DND-41 (cell line): ENCODE results near the gene PCED1B.

Experiments used
- CTCF ChIP-seq: IDR thresholded peaks from 2 replicates; pipeline ENCODE4 v1.5.1; 2012; ENCODE audit warnings: borderline replicate concordance, low read length, moderate library complexity, mild to moderate bottlenecking; ENCODE audit not compliant: poor library complexity, severe bottlenecking; ENCODE audit errors: extremely low read depth
- EZH2 ChIP-seq: IDR thresholded peaks from 3 replicates; pipeline ENCODE4 v1.6.1; 2012; ENCODE audit warnings: borderline replicate concordance, low read depth, mild to moderate bottlenecking, moderate library complexity, low read length, inconsistent platforms; ENCODE audit not compliant: severe bottlenecking

- TF ChIP-seq CTCF = no peak
- TF ChIP-seq EZH2 = no peak
Observed at GRCh38 chr12:47184813-47185212, 105.4 kb downstream of the PCED1B start.
